Neural progenitor cell (in vitro differentiated cells): ENCODE measurements around the gene NAA40.

Experiments
- CTCF ChIP-seq: fragments of 200-600 bp; sonication (generic); IDR thresholded peaks from 2 replicates; pipeline ENCODE4 v1.5.1; 2017; ENCODE audit warnings: antibody characterized with exemption, mild to moderate bottlenecking
- EZH2 ChIP-seq: fragments of 200-600 bp; sonication (generic); IDR thresholded peaks from 2 replicates; pipeline ENCODE4 v1.6.1; 2017; ENCODE audit warnings: antibody characterized with exemption, mild to moderate bottlenecking, moderate library complexity
- EZH2phosphoT487 ChIP-seq: fragments of 200-600 bp; sonication (generic); IDR thresholded peaks from 2 replicates; pipeline ENCODE4 v1.6.1; 2017; ENCODE audit warnings: antibody characterized with exemption

GRCh38 chr11:63889344-63889743 is 49.5 kb upstream of the NAA40 start:
- TF ChIP-seq EZH2phosphoT487 (no peak), CTCF (no peak), EZH2 (no peak)
